ENCODE data around the gene POLR2J3.
A peak's percentile ranks its signal among the peaks of the same experiment; 100 is the strongest.
"Not testable (repeated sequence)": the region's sequence is repeated elsewhere in the genome, so short reads cannot be mapped to it uniquely, and the experiment has no call there.

The POLR2J3 gene

GRCh38 chr7:102572261-102573239 is at the start of gene POLR2J3:
Gene POLR2J3 (minus strand): TSS chr7:102572583. CDS start chr7:102572521, 62 bp downstream.
- peak; percentile 96 for DNase-seq (ENCODE audit: low spot score)

GRCh38 chr7:102618122-102618521 is 45.7 kb upstream of the POLR2J3 start:
- DNase-seq (ENCODE audit: low spot score): not testable (repeated sequence)

- DNase-seq (ENCODE audit: low spot score): peak; percentile 0
Measured at GRCh38 chr7:102616507-102617125, 44.2 kb upstream of the POLR2J3 start, which contains the start of gene RASA4. Gene RASA4 (minus strand): TSS chr7:102616756. CDS start chr7:102616689, 67 bp downstream.

GRCh38 chr7:102615930-102616329 is 43.5 kb upstream of the POLR2J3 start:
- not testable (repeated sequence) for DNase-seq (ENCODE audit: low spot score)

GRCh38 chr7:102614873-102615272 is 42.5 kb upstream of the POLR2J3 start:
- not testable (repeated sequence) for DNase-seq (ENCODE audit: low spot score)

- not testable (repeated sequence) for DNase-seq (ENCODE audit: low spot score)
Measured at GRCh38 chr7:102614346-102614697, 41.9 kb upstream of the POLR2J3 start.

GRCh38 chr7:102613575-102614345 is 41.4 kb upstream of the POLR2J3 start:
- not testable (repeated sequence) for DNase-seq (ENCODE audit: low spot score)

GRCh38 chr7:102611675-102612325 is 39.4 kb upstream of the POLR2J3 start:
- not testable (repeated sequence) for DNase-seq (ENCODE audit: low spot score)

GRCh38 chr7:102611013-102611674 is 38.8 kb upstream of the POLR2J3 start:
- DNase-seq (ENCODE audit: low spot score): not testable (repeated sequence)

- not testable (repeated sequence) for DNase-seq (ENCODE audit: low spot score)
Measured at GRCh38 chr7:102610441-102610840, 38.1 kb upstream of the POLR2J3 start.

GRCh38 chr7:102609734-102610133 is 37.4 kb upstream of the POLR2J3 start:
- DNase-seq (ENCODE audit: low spot score): not testable (repeated sequence)

- DNase-seq (ENCODE audit: low spot score): not testable (repeated sequence)
Measured at GRCh38 chr7:102606848-102607247, 34.5 kb upstream of the POLR2J3 start.

- DNase-seq (ENCODE audit: low spot score): not testable (repeated sequence)
Measured at GRCh38 chr7:102604431-102605145, 32.2 kb upstream of the POLR2J3 start.

- not testable (repeated sequence) for DNase-seq (ENCODE audit: low spot score)
Measured at GRCh38 chr7:102602317-102602716, 29.9 kb upstream of the POLR2J3 start.

GRCh38 chr7:102599699-102600098 is 27.3 kb upstream of the POLR2J3 start:
- DNase-seq (ENCODE audit: low spot score): not testable (repeated sequence)

GRCh38 chr7:102596036-102596435 is 23.7 kb upstream of the POLR2J3 start:
- not testable (repeated sequence) for DNase-seq (ENCODE audit: low spot score)

- not testable (repeated sequence) for DNase-seq (ENCODE audit: low spot score)
Measured at GRCh38 chr7:102593637-102594334, 21.4 kb upstream of the POLR2J3 start.

GRCh38 chr7:102592477-102593019 is 20.2 kb upstream of the POLR2J3 start:
- DNase-seq (ENCODE audit: low spot score): not testable (repeated sequence)

- not testable (repeated sequence) for DNase-seq (ENCODE audit: low spot score)
Measured at GRCh38 chr7:102589857-102590256, 17.5 kb upstream of the POLR2J3 start.

Measured in RKO (cell line).